Astrocyte of the cerebellum (primary cell): Measurements from ENCODE around the gene MLLT1.
A peak's percentile ranks its signal among the peaks of the same experiment; 100 is the strongest.

Source experiments
- DNase-seq: peaks from one replicate; pipeline ENCODE4 v3.0.0-alpha.2; 2011; ENCODE audit warnings: low read depth
- H3K4me3 ChIP-seq: 2 replicates; pipeline ENCODE4 v1.5.1; 2011; ENCODE audit warnings: mild to moderate bottlenecking, low read depth, low read length, moderate library complexity
- CTCF ChIP-seq: IDR thresholded peaks from 2 replicates; pipeline ENCODE4 v1.5.1; 2012; ENCODE audit warnings: low read length, low read depth, moderate library complexity, mild to moderate bottlenecking; ENCODE audit errors: missing control alignments
- in situ Hi-C: cut with HindIII; loops from 2 replicates; pipeline ENCODE4 v1.10.0; 2017; ENCODE audit warnings: low sequenced_read_pairs

MLLT1 gene

GRCh38 chr19:6260912-6261650, 18.7 kb downstream of the MLLT1 start:
- no peak overlapping the region for H3K4me3 ChIP-seq
- DNase-seq = no peak
- in situ Hi-C loops = no loop called here
- peak; percentile 79 for TF ChIP-seq CTCF

- H3K4me3 ChIP-seq = no peak overlapping the region
- DNase-seq = no peak
- no peak for TF ChIP-seq CTCF
- in situ Hi-C loops = no loop called here
These were observed 19.4 kb downstream of the MLLT1 start for GRCh38 chr19:6260376-6260775.

GRCh38 chr19:6259312-6259861, 20.4 kb downstream of the MLLT1 start:
- H3K4me3 ChIP-seq = no peak overlapping the region
- DNase-seq = no peak
- TF ChIP-seq CTCF = no peak
- in situ Hi-C loops = no loop called here

GRCh38 chr19:6258812-6259311, 20.9 kb downstream of the MLLT1 start:
- in situ Hi-C loops = no loop called here
- TF ChIP-seq CTCF = no peak
- no peak overlapping the region for H3K4me3 ChIP-seq
- DNase-seq = no peak

GRCh38 chr19:6253954-6254733, 25.6 kb downstream of the MLLT1 start:
- H3K4me3 ChIP-seq = no peak overlapping the region
- no peak for DNase-seq
- TF ChIP-seq CTCF = no peak
- in situ Hi-C loops = no loop called here

GRCh38 chr19:6252066-6252465, 27.7 kb downstream of the MLLT1 start:
- in situ Hi-C loops = no loop called here
- no peak for TF ChIP-seq CTCF
- no peak for DNase-seq
- H3K4me3 ChIP-seq = no peak overlapping the region
